ENCODE data around the gene BACH2.

Gene BACH2

DNA sequence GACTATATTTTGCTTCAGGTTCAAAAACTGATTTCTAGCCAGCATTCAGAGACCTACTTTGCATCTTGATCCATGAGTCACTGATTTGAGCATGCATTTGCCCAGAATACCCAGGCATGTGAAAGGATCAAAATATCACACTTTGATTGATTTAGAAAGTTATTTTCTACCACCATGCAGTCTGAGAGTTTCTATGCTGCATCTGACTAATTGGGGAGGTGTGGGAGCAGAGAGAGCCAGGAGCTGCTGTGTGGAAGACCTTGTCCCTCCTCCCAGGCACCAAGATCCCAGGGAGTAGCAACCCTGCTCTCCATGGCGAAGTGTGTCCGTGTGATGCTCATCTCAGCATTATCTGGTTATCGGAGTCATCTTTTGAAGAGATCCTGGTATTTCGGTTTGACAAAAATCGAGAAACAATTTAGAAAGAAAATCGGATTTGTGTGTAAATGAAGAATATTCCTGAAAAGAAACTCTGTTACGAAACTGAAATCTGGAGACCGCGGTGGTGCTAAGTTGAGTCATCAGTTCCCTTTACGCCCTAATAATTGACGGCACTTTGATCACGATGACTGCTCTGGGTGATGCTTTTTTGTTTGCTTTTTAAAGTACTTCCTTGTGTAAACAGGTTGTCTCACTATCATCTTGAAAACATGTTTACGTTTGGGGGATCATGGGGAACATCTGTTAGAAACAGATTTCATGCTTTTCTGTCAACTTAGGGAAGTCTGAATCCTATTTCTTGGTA lies 193.4 kb downstream of the BACH2 start:
- Histone ChIP-seq H3K9ac (ENCODE audit: low read length) (no peak overlapping the region), H3K4me3 (ENCODE audit: low read depth, low read length) (no peak overlapping the region)

DNA sequence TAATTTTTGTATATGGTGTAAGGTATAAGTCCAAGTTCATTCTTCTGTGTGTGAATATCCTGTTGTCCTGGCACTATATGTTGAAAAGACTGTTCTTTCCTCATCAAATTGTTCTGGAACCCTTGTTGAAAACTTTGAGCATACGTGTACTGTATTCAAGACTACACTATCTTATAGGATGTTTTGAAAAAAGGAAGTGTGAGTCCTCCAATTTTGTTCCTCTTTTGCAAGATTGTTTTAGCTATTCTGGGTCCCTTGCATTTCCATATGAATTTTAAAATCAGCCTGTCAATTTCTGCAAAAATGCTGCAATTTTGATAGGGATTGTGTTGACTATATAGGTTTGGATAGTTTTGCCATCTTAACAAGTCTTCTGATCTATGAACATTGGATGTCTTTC lies 195.2 kb downstream of the BACH2 start:
- H3K9ac ChIP-seq (ENCODE audit: low read length): no peak overlapping the region
- H3K27ac ChIP-seq (ENCODE audit: low read depth, low read length): no peak overlapping the region
- no peaks in the 10 kb centered on the region for H3K4me1 ChIP-seq (ENCODE audit: control insufficient read depth, insufficient read depth, low read length)
- no peaks in the 10 kb centered on the region for H3K9me3 ChIP-seq (ENCODE audit: control insufficient read depth, insufficient read depth, low read depth, low read length)
- H3K36me3 ChIP-seq (ENCODE audit: control insufficient read depth, insufficient read depth, low read length): no peaks in the 10 kb centered on the region
- H3K4me3 ChIP-seq (ENCODE audit: low read depth, low read length): no peak overlapping the region
- no peaks in the 10 kb centered on the region for H3K27me3 ChIP-seq (ENCODE audit: control insufficient read depth, insufficient read depth, low read length)

More for the DNA sequence above, 193.4 kb downstream of the BACH2 start:
- H3K36me3 ChIP-seq (ENCODE audit: control insufficient read depth, insufficient read depth, low read length): no peaks in the 10 kb centered on the region
- H3K4me1 ChIP-seq (ENCODE audit: control insufficient read depth, insufficient read depth, low read length): no peaks in the 10 kb centered on the region
- no peak overlapping the region for H3K27ac ChIP-seq (ENCODE audit: low read depth, low read length)
- H3K27me3 ChIP-seq (ENCODE audit: control insufficient read depth, insufficient read depth, low read length): no peaks in the 10 kb centered on the region
- no peaks in the 10 kb centered on the region for H3K9me3 ChIP-seq (ENCODE audit: control insufficient read depth, insufficient read depth, low read depth, low read length)

DNA sequence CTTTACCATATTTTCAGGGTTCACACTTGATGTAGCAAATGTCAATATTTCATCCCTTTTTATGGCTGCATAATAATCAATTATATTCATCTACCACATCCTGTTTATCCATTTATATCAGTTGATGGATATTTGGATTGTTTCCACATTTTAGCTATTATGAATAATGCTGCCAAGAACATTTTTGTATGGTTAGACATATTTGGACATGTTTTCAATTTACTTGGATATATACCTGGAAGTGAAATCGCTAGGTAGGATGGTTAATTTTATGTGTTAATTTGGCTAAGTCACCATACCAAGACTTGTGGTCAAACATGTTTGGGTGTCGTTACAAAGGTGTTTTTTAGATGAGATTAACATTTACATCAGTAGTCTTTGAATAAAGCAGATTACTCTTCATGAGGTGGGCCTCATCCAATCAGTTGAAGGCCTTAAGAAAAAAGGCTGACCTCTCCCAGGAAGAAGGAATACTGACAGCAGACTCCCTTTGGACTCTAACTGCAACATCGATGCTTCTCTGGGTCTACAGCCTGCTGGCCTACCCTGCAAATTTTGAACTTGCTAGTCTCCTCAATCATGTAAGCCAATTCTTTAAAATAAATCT lies 196.5 kb downstream of the BACH2 start:
- no peaks in the 10 kb centered on the region for H3K9me3 ChIP-seq (ENCODE audit: control insufficient read depth, insufficient read depth, low read depth, low read length)
- no peaks in the 10 kb centered on the region for H3K4me1 ChIP-seq (ENCODE audit: control insufficient read depth, insufficient read depth, low read length)
- H3K4me3 ChIP-seq (ENCODE audit: low read depth, low read length): no peak overlapping the region
- H3K36me3 ChIP-seq (ENCODE audit: control insufficient read depth, insufficient read depth, low read length): no peaks in the 10 kb centered on the region
- no peak overlapping the region for H3K27ac ChIP-seq (ENCODE audit: low read depth, low read length)
- no peak overlapping the region for H3K9ac ChIP-seq (ENCODE audit: low read length)
- no peaks in the 10 kb centered on the region for H3K27me3 ChIP-seq (ENCODE audit: control insufficient read depth, insufficient read depth, low read length)

DNA sequence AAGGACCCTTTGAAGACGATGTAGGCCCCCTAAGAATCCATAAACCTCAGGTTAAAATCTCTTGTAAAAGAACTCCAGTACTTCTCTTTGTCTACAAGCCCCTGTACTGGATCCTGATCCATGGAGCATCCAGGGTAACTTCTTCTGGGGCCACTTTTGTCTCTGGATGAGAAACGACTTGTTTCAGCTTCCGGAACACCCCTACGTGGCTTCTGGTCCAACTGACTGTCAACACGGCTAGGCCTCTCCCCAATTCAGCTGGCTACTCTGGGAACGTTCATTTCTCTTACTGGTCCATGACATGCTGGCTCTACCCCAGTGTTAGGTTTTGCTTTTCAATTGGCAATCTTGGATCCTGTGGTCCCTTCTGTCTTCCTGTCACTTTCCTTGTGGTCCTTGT lies 198.0 kb downstream of the BACH2 start:
- H3K36me3 ChIP-seq (ENCODE audit: control insufficient read depth, insufficient read depth, low read length): no peaks in the 10 kb centered on the region
- H3K4me3 ChIP-seq (ENCODE audit: low read depth, low read length): no peak overlapping the region
- H3K27me3 ChIP-seq (ENCODE audit: control insufficient read depth, insufficient read depth, low read length): no peaks in the 10 kb centered on the region
- H3K9ac ChIP-seq (ENCODE audit: low read length): no peak overlapping the region
- H3K9me3 ChIP-seq (ENCODE audit: control insufficient read depth, insufficient read depth, low read depth, low read length): no peaks in the 10 kb centered on the region
- H3K27ac ChIP-seq (ENCODE audit: low read depth, low read length): no peak overlapping the region
- no peaks in the 10 kb centered on the region for H3K4me1 ChIP-seq (ENCODE audit: control insufficient read depth, insufficient read depth, low read length)

DNA sequence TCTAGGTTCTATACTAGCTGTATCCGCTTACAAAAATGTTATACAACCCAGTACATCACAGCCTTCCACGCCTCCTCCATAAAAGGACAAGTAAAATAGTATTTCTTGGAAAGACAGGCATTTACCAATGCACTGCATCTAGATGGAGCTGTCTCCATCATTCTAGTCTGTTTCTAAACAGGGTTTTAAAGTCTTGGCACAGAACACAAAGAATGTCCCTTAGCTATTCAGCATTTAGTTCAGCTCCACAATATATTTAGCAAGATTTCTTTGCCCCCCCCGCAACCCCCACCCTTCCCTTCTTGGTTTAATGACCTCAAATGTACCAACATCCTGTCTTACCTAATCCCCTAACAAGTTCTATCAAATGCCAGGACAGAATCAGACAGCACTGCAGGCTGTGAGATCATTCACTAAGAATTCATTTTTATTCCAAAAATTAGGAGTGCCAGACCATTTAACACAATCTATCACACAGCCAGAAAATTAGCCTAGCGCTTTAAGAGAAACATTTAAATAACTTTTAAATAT lies 198.6 kb downstream of the BACH2 start:
- H3K4me3 ChIP-seq (ENCODE audit: low read depth, low read length): no peak overlapping the region
- no peaks in the 10 kb centered on the region for H3K9me3 ChIP-seq (ENCODE audit: control insufficient read depth, insufficient read depth, low read depth, low read length)
- H3K27ac ChIP-seq (ENCODE audit: low read depth, low read length): no peak overlapping the region
- no peak overlapping the region for H3K9ac ChIP-seq (ENCODE audit: low read length)
- H3K36me3 ChIP-seq (ENCODE audit: control insufficient read depth, insufficient read depth, low read length): no peaks in the 10 kb centered on the region
- no peaks in the 10 kb centered on the region for H3K27me3 ChIP-seq (ENCODE audit: control insufficient read depth, insufficient read depth, low read length)
- H3K4me1 ChIP-seq (ENCODE audit: control insufficient read depth, insufficient read depth, low read length): no peaks in the 10 kb centered on the region

GRCh38 chr6:90097356-90097755 lies 199.3 kb downstream of the BACH2 start:
- H3K9ac ChIP-seq (ENCODE audit: low read length): no peak overlapping the region
- H3K4me3 ChIP-seq (ENCODE audit: low read depth, low read length): no peak overlapping the region
- H3K27ac ChIP-seq (ENCODE audit: low read depth, low read length): no peak overlapping the region
- H3K9me3 ChIP-seq (ENCODE audit: control insufficient read depth, insufficient read depth, low read depth, low read length): no peaks in the 10 kb centered on the region
- H3K4me1 ChIP-seq (ENCODE audit: control insufficient read depth, insufficient read depth, low read length): no peaks in the 10 kb centered on the region
- no peaks in the 10 kb centered on the region for H3K36me3 ChIP-seq (ENCODE audit: control insufficient read depth, insufficient read depth, low read length)
- no peaks in the 10 kb centered on the region for H3K27me3 ChIP-seq (ENCODE audit: control insufficient read depth, insufficient read depth, low read length)

GRCh38 chr6:90096818-90097217 lies 199.8 kb downstream of the BACH2 start:
- no peak overlapping the region for H3K4me3 ChIP-seq (ENCODE audit: low read depth, low read length)
- no peaks in the 10 kb centered on the region for H3K4me1 ChIP-seq (ENCODE audit: control insufficient read depth, insufficient read depth, low read length)
- H3K9me3 ChIP-seq (ENCODE audit: control insufficient read depth, insufficient read depth, low read depth, low read length): no peaks in the 10 kb centered on the region
- H3K9ac ChIP-seq (ENCODE audit: low read length): no peak overlapping the region
- H3K36me3 ChIP-seq (ENCODE audit: control insufficient read depth, insufficient read depth, low read length): no peaks in the 10 kb centered on the region
- H3K27me3 ChIP-seq (ENCODE audit: control insufficient read depth, insufficient read depth, low read length): no peaks in the 10 kb centered on the region
- no peak overlapping the region for H3K27ac ChIP-seq (ENCODE audit: low read depth, low read length)

DNA sequence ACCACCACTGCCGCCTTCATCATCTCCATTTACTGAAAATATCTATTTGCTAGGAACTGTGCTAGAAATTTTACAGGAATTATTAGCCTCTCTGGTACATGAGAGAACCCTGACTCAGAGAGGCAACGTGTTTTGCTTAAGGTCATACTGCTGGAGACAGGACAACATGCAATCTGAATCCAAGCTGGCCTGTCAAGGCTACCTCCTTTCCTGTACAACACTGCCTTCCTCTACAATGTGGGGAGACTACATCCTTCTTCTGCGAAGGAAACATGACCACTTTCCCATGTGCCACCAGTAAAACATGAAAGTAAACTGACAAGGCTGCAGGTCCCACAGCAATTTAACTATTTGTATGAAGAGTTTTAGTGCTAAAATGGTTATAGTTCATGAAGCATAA lies 200.9 kb downstream of the BACH2 start:
- H3K4me3 ChIP-seq (ENCODE audit: low read depth, low read length): no peak overlapping the region
- no peaks in the 10 kb centered on the region for H3K4me1 ChIP-seq (ENCODE audit: control insufficient read depth, insufficient read depth, low read length)
- no peak overlapping the region for H3K27ac ChIP-seq (ENCODE audit: low read depth, low read length)
- H3K36me3 ChIP-seq (ENCODE audit: control insufficient read depth, insufficient read depth, low read length): no peaks in the 10 kb centered on the region
- H3K27me3 ChIP-seq (ENCODE audit: control insufficient read depth, insufficient read depth, low read length): no peaks in the 10 kb centered on the region
- H3K9ac ChIP-seq (ENCODE audit: low read length): no peak overlapping the region
- H3K9me3 ChIP-seq (ENCODE audit: control insufficient read depth, insufficient read depth, low read depth, low read length): no peaks in the 10 kb centered on the region

DNA sequence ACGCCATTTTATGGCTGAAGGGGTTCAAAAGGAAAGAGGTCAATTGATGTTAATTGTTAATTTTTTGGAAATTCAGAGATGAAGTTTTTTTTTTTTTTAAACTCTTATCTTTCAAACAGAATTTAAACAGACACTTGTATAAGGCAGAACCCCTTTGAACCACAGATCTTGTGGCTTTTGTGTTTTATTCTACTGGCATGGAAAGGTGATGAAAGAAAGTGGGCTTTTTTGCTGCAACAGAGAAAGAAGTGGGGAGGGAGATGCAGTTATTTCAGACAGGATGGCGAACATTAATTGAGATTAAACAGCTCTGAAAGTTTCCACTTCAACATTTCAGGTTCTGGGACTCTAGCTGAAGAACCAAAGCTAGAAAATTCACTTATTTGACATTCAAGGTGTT lies 201.5 kb downstream of the BACH2 start:
- H3K4me1 ChIP-seq (ENCODE audit: control insufficient read depth, insufficient read depth, low read length): no peaks in the 10 kb centered on the region

GRCh38 chr6:90093558-90094073 lies 203.0 kb downstream of the BACH2 start:
- H3K9ac ChIP-seq (ENCODE audit: low read length): no peak overlapping the region
- H3K36me3 ChIP-seq (ENCODE audit: control insufficient read depth, insufficient read depth, low read length): no peaks in the 10 kb centered on the region
- H3K4me3 ChIP-seq (ENCODE audit: low read depth, low read length): no peak overlapping the region
- H3K4me1 ChIP-seq (ENCODE audit: control insufficient read depth, insufficient read depth, low read length): no peaks in the 10 kb centered on the region
- H3K27ac ChIP-seq (ENCODE audit: low read depth, low read length): no peak overlapping the region
- no peaks in the 10 kb centered on the region for H3K27me3 ChIP-seq (ENCODE audit: control insufficient read depth, insufficient read depth, low read length)
- H3K9me3 ChIP-seq (ENCODE audit: control insufficient read depth, insufficient read depth, low read depth, low read length): no peaks in the 10 kb centered on the region

More for the DNA sequence above, 201.5 kb downstream of the BACH2 start:
- Histone ChIP-seq H3K4me3 (ENCODE audit: low read depth, low read length) (no peak overlapping the region), H3K36me3 (ENCODE audit: control insufficient read depth, insufficient read depth, low read length) (no peaks in the 10 kb centered on the region), H3K27ac (ENCODE audit: low read depth, low read length) (no peak overlapping the region), H3K9me3 (ENCODE audit: control insufficient read depth, insufficient read depth, low read depth, low read length) (no peaks in the 10 kb centered on the region), H3K27me3 (ENCODE audit: control insufficient read depth, insufficient read depth, low read length) (no peaks in the 10 kb centered on the region), H3K9ac (ENCODE audit: low read length) (no peak overlapping the region)

GRCh38 chr6:90090866-90091265 lies 205.8 kb downstream of the BACH2 start:
- Histone ChIP-seq H3K4me3 (ENCODE audit: low read depth, low read length) (no peak overlapping the region), H3K27me3 (ENCODE audit: control insufficient read depth, insufficient read depth, low read length) (no peaks in the 10 kb centered on the region), H3K27ac (ENCODE audit: low read depth, low read length) (no peak overlapping the region), H3K4me1 (ENCODE audit: control insufficient read depth, insufficient read depth, low read length) (no peaks in the 10 kb centered on the region), H3K36me3 (ENCODE audit: control insufficient read depth, insufficient read depth, low read length) (no peaks in the 10 kb centered on the region), H3K9me3 (ENCODE audit: control insufficient read depth, insufficient read depth, low read depth, low read length) (no peaks in the 10 kb centered on the region), H3K9ac (ENCODE audit: low read length) (no peak overlapping the region)

Data from HUES6 (cell line).